ENCODE measurements around the gene ZBTB25. TPM values are rescaled to one million over a fixed set of nuclear protein-coding genes. Genes with fewer than 3 reads are reported as not detected.

ZBTB25 gene
- total and polyA plus RNA-seq, 10 of the 15 experiments (the other 5 are each of a cell fraction or from before 2014, with no cell fraction given), result 4.1 to 33.9 (median 9.7) TPM

GRCh38 chr14:64400829-64401459 lies 102.7 kb downstream of the ZBTB25 start:
- no TSS peak for BruUV-seq (replicated peaks)
- no peak for FAIRE-seq

More at GRCh38 chr14:64400829-64401459, 102.7 kb downstream of the ZBTB25 start:
- no peaks in the 10 kb centered on the region for H4K20me1 ChIP-seq (ENCODE audit: control insufficient read depth, insufficient read depth)
- peaks cover 3 to 17% of the 10 kb centered on the region in 2 experiments for H3K36me3 ChIP-seq (ENCODE audit: control insufficient read depth in 2 of 2, insufficient read depth in 2 of 2, low read length in 1 of 2)
- DNase-seq (ENCODE audit: low read depth, low spot score) (no peak), ATAC-seq (no peak)
- no peak for TF ChIP-seq WRNIP1 (IDR thresholded peaks at IDR 0.05; ENCODE audit: borderline replicate concordance, low read depth, low read length)
- no peak for TF ChIP-seq BCL11A (IDR thresholded peaks at IDR 0.05; ENCODE audit: low read depth, low read length)
- no peak overlapping the region for H2AFZ ChIP-seq (ENCODE audit: control insufficient read depth, low read depth, low read length)
- no peak overlapping the region for H3K9ac ChIP-seq (ENCODE audit: control insufficient read depth, insufficient read depth, low read length)
- H3K9me3 ChIP-seq (replicated peaks; ENCODE audit: control insufficient read depth, insufficient read depth, low read length), result no peaks in the 10 kb centered on the region
- H3K79me2 ChIP-seq (ENCODE audit: control insufficient read depth, insufficient read depth, low read length), result peaks cover 43% of the 10 kb centered on the region
- no peak overlapping the region for H3K4me2 ChIP-seq (ENCODE audit: control insufficient read depth, insufficient read depth)
- in situ Hi-C loops (cut with MboI) (no loop called here), intact Hi-C loops (cut with micrococcal nuclease; ENCODE audit: unreplicated experiment) (no loop called here)
- 63% methylated on average over 6 of the region's 6 CpGs for WGBS (ENCODE audit: insufficient coverage, insufficient replicate concordance, low lambda C conversion rate, missing lambda C conversion rate)
- H3K4me1 ChIP-seq (ENCODE audit: control insufficient read depth, insufficient read depth, low read length), result no peaks in the 10 kb centered on the region
- RAD21 ChIA-PET (ENCODE audit: unreplicated experiment), result interaction anchor here (1.5 to 2.3 kb wide), 2 partner anchors 13 to 65 kb away, joined by 5 to 6 read pairs; partner anchors contain the start of gene MTHFD1
- H3K27me3 ChIP-seq (replicated peaks in 1 of 2; ENCODE audit: control insufficient read depth in 2 of 2, insufficient read depth in 2 of 2, low read length in 1 of 2), result no peaks in the 10 kb centered on the region
- SMC1A ChIA-PET (ENCODE audit: uncharacterized antibody, unreplicated experiment), result interaction anchor here (0.5 to 2.8 kb wide), 8 partner anchors 9 to 153 kb away, joined by 3 to 11 read pairs (median 5); no protein-coding TSS in a partner anchor
- no peak overlapping the region for H3K27ac ChIP-seq (ENCODE audit: control insufficient read depth, insufficient read depth)
- POLR2A ChIA-PET, result interaction anchor here (0.6 to 1.7 kb wide), 3 partner anchors 9 to 13 kb away, joined by 6 to 11 read pairs (median 6); partner anchors contain the start of gene MTHFD1
- H3K4me3 ChIP-seq, result no peak overlapping the region
- CTCF ChIA-PET, result interaction anchor here (0.7 to 4.7 kb wide), 5 partner anchors 8 to 84 kb away, joined by 3 to 25 read pairs (median 5); no protein-coding TSS in a partner anchor

Small RNA genes lying within 50 kb of the gene (small RNA-seq; reads per million reads assigned to genes)
- not detected for gene AL049869.4

Other genes with a start within 250 kb of the ZBTB25 start
- gene ESR2, start 209.5 kb downstream of the ZBTB25 start, total RNA-seq (2014; rRNA removed), result 1.0 and 1.1 TPM in 2 replicates
- gene ESR2, start 209.5 kb downstream of the ZBTB25 start, total RNA-seq (2014; rRNA removed; fragmentation: Illumina TruSeq; extraction: Trizol), result 0.85 and 1.1 TPM in 2 replicates
- 1.1 and 1.6 TPM in 2 replicates for gene ESR2, start 209.5 kb downstream of the ZBTB25 start, total RNA-seq (2021)
- gene ESR2, start 209.5 kb downstream of the ZBTB25 start, polyA plus RNA-seq (2011; rRNA removed), result 2.6 TPM in 2 replicates
- gene ESR2, start 209.5 kb downstream of the ZBTB25 start, polyA plus RNA-seq (2014; fragmentation: Illumina TruSeq; extraction: Trizol), result 0.54 and 0.76 TPM in 2 replicates
- under 1 TPM; 0.29 to 0.31 TPM for gene ESR2, start 209.5 kb downstream of the ZBTB25 start, polyA plus RNA-seq (2014; fragmentation: Nextera tagmentation; extraction: Ambion mirVana)
- 1.0 and 1.3 TPM in 2 replicates for gene ESR2, start 209.5 kb downstream of the ZBTB25 start, polyA plus RNA-seq (2014; rRNA removed)
- under 1 TPM; 0.44 to 0.59 TPM for gene ESR2, start 209.5 kb downstream of the ZBTB25 start, polyA plus RNA-seq (2016; fragmentation: Nextera tagmentation; extraction: Ambion mirVana)
- gene MTHFD1, start 115.5 kb downstream of the ZBTB25 start, total RNA-seq (2014; rRNA removed), result 153 and 160 TPM in 2 replicates
- gene MTHFD1, start 115.5 kb downstream of the ZBTB25 start, total RNA-seq (2014; rRNA removed; fragmentation: Illumina TruSeq; extraction: Trizol), result 114 and 123 TPM in 2 replicates
- 237 and 261 TPM in 2 replicates for gene MTHFD1, start 115.5 kb downstream of the ZBTB25 start, total RNA-seq (2021)
- gene MTHFD1, start 115.5 kb downstream of the ZBTB25 start, polyA plus RNA-seq (2011; rRNA removed), result 81.9 and 99.3 TPM in 2 replicates
- gene MTHFD1, start 115.5 kb downstream of the ZBTB25 start, polyA plus RNA-seq (2014; fragmentation: Illumina TruSeq; extraction: Trizol), result 210 TPM in 2 replicates
- gene MTHFD1, start 115.5 kb downstream of the ZBTB25 start, polyA plus RNA-seq (2014; fragmentation: Nextera tagmentation; extraction: Ambion mirVana), result 100 to 1,000 TPM; 140 to 177 TPM
- 169 and 181 TPM in 2 replicates for gene MTHFD1, start 115.5 kb downstream of the ZBTB25 start, polyA plus RNA-seq (2014; rRNA removed)
- gene MTHFD1, start 115.5 kb downstream of the ZBTB25 start, polyA plus RNA-seq (2016; fragmentation: Nextera tagmentation; extraction: Ambion mirVana), result 100 to 1,000 TPM; 301 to 310 TPM
- gene AKAP5, start 38.3 kb downstream of the ZBTB25 start, total RNA-seq (2014; rRNA removed), result 3.8 and 4.4 TPM in 2 replicates
- 5.1 TPM in 2 replicates for gene AKAP5, start 38.3 kb downstream of the ZBTB25 start, total RNA-seq (2014; rRNA removed; fragmentation: Illumina TruSeq; extraction: Trizol)
- gene AKAP5, start 38.3 kb downstream of the ZBTB25 start, total RNA-seq (2021), result 3.7 and 4.0 TPM in 2 replicates
- 1.6 and 3.1 TPM in 2 replicates for gene AKAP5, start 38.3 kb downstream of the ZBTB25 start, polyA plus RNA-seq (2011; rRNA removed)
- gene AKAP5, start 38.3 kb downstream of the ZBTB25 start, polyA plus RNA-seq (2014; fragmentation: Illumina TruSeq; extraction: Trizol), result 3.4 and 3.9 TPM in 2 replicates
- gene AKAP5, start 38.3 kb downstream of the ZBTB25 start, polyA plus RNA-seq (2014; fragmentation: Nextera tagmentation; extraction: Ambion mirVana), result 1 to 10 TPM in 1 of 2 experiments, under 1 TPM in 1; 0.45 to 1.5 TPM
- gene AKAP5, start 38.3 kb downstream of the ZBTB25 start, polyA plus RNA-seq (2014; rRNA removed), result 1.7 and 1.8 TPM in 2 replicates
- under 1 TPM; 0.55 to 0.90 TPM for gene AKAP5, start 38.3 kb downstream of the ZBTB25 start, polyA plus RNA-seq (2016; fragmentation: Nextera tagmentation; extraction: Ambion mirVana)
- gene ZBTB1, start 932 bp upstream of the ZBTB25 start, total RNA-seq (2014; rRNA removed), result 29.1 and 34.2 TPM in 2 replicates
- gene ZBTB1, start 932 bp upstream of the ZBTB25 start, total RNA-seq (2014; rRNA removed; fragmentation: Illumina TruSeq; extraction: Trizol), result 53.8 and 53.9 TPM in 2 replicates
- gene ZBTB1, start 932 bp upstream of the ZBTB25 start, total RNA-seq (2021), result 49.1 and 49.3 TPM in 2 replicates
- gene ZBTB1, start 932 bp upstream of the ZBTB25 start, polyA plus RNA-seq (2011; rRNA removed), result 127 and 195 TPM in 2 replicates
- 58.9 and 83.2 TPM in 2 replicates for gene ZBTB1, start 932 bp upstream of the ZBTB25 start, polyA plus RNA-seq (2014; fragmentation: Illumina TruSeq; extraction: Trizol)
- gene ZBTB1, start 932 bp upstream of the ZBTB25 start, polyA plus RNA-seq (2014; fragmentation: Nextera tagmentation; extraction: Ambion mirVana), result 10 to 100 TPM; 12.3 to 18.0 TPM
- 35.5 and 42.6 TPM in 2 replicates for gene ZBTB1, start 932 bp upstream of the ZBTB25 start, polyA plus RNA-seq (2014; rRNA removed)
- 10 to 100 TPM; 36.2 to 37.5 TPM for gene ZBTB1, start 932 bp upstream of the ZBTB25 start, polyA plus RNA-seq (2016; fragmentation: Nextera tagmentation; extraction: Ambion mirVana)
- gene HSPA2, start 36.9 kb upstream of the ZBTB25 start, total RNA-seq (2014; rRNA removed), result 0.87 and 0.96 TPM in 2 replicates
- 0.37 and 0.54 TPM in 2 replicates for gene HSPA2, start 36.9 kb upstream of the ZBTB25 start, total RNA-seq (2014; rRNA removed; fragmentation: Illumina TruSeq; extraction: Trizol)
- gene HSPA2, start 36.9 kb upstream of the ZBTB25 start, total RNA-seq (2021), result 1.1 and 1.4 TPM in 2 replicates
- 0.26 TPM in 2 replicates for gene HSPA2, start 36.9 kb upstream of the ZBTB25 start, polyA plus RNA-seq (2011; rRNA removed)
- gene HSPA2, start 36.9 kb upstream of the ZBTB25 start, polyA plus RNA-seq (2014; fragmentation: Illumina TruSeq; extraction: Trizol), result 0.25 and 0.28 TPM in 2 replicates
- under 1 TPM; 0.02 to 0.03 TPM for gene HSPA2, start 36.9 kb upstream of the ZBTB25 start, polyA plus RNA-seq (2014; fragmentation: Nextera tagmentation; extraction: Ambion mirVana)
- 0.65 and 0.77 TPM in 2 replicates for gene HSPA2, start 36.9 kb upstream of the ZBTB25 start, polyA plus RNA-seq (2014; rRNA removed)
- gene HSPA2, start 36.9 kb upstream of the ZBTB25 start, polyA plus RNA-seq (2016; fragmentation: Nextera tagmentation; extraction: Ambion mirVana), result 1 to 10 TPM; 1.0 to 1.2 TPM
- not detected in 2 replicates for gene PPP1R36, start 46.1 kb upstream of the ZBTB25 start, total RNA-seq (2014; rRNA removed)
- gene PPP1R36, start 46.1 kb upstream of the ZBTB25 start, total RNA-seq (2014; rRNA removed; fragmentation: Illumina TruSeq; extraction: Trizol), result 0.13 TPM in 1 of 2 replicates, not detected in the other
- not detected in 2 replicates for gene PPP1R36, start 46.1 kb upstream of the ZBTB25 start, total RNA-seq (2021)
- 0.12 and 0.14 TPM in 2 replicates for gene PPP1R36, start 46.1 kb upstream of the ZBTB25 start, polyA plus RNA-seq (2011; rRNA removed)
- not detected in 2 replicates for gene PPP1R36, start 46.1 kb upstream of the ZBTB25 start, polyA plus RNA-seq (2014; fragmentation: Illumina TruSeq; extraction: Trizol)
- not detected for gene PPP1R36, start 46.1 kb upstream of the ZBTB25 start, polyA plus RNA-seq (2014; fragmentation: Nextera tagmentation; extraction: Ambion mirVana)
- gene PPP1R36, start 46.1 kb upstream of the ZBTB25 start, polyA plus RNA-seq (2014; rRNA removed), result not detected in 2 replicates
- gene PPP1R36, start 46.1 kb upstream of the ZBTB25 start, polyA plus RNA-seq (2016; fragmentation: Nextera tagmentation; extraction: Ambion mirVana), result not detected
- gene PLEKHG3, start 200.6 kb upstream of the ZBTB25 start, total RNA-seq (2014; rRNA removed), result 0.05 TPM in 1 of 2 replicates, not detected in the other
- not detected in 2 replicates for gene PLEKHG3, start 200.6 kb upstream of the ZBTB25 start, total RNA-seq (2014; rRNA removed; fragmentation: Illumina TruSeq; extraction: Trizol)
- 0.32 and 0.64 TPM in 2 replicates for gene PLEKHG3, start 200.6 kb upstream of the ZBTB25 start, total RNA-seq (2021)
- gene PLEKHG3, start 200.6 kb upstream of the ZBTB25 start, polyA plus RNA-seq (2011; rRNA removed), result 0.37 and 0.73 TPM in 2 replicates
- gene PLEKHG3, start 200.6 kb upstream of the ZBTB25 start, polyA plus RNA-seq (2014; fragmentation: Illumina TruSeq; extraction: Trizol), result 0.03 TPM in 1 of 2 replicates, not detected in the other
- not detected for gene PLEKHG3, start 200.6 kb upstream of the ZBTB25 start, polyA plus RNA-seq (2014; fragmentation: Nextera tagmentation; extraction: Ambion mirVana)
- 0.05 and 0.06 TPM in 2 replicates for gene PLEKHG3, start 200.6 kb upstream of the ZBTB25 start, polyA plus RNA-seq (2014; rRNA removed)
- gene PLEKHG3, start 200.6 kb upstream of the ZBTB25 start, polyA plus RNA-seq (2016; fragmentation: Nextera tagmentation; extraction: Ambion mirVana), result under 1 TPM in 1 of 2 experiments, not detected in 1; 0.07 TPM

Measured in GM12878 (cell line).